ENCODE measurements around the gene SUPT5H. TPM values are rescaled to one million over a fixed set of nuclear protein-coding genes. Genes with fewer than 3 reads are reported as not detected.

SUPT5H gene
- total and polyA plus RNA-seq, 2 of the 13 experiments (the other 11 are each of a cell fraction or from before 2014, with no cell fraction given): 48.2 to 51.7 TPM

DNA sequence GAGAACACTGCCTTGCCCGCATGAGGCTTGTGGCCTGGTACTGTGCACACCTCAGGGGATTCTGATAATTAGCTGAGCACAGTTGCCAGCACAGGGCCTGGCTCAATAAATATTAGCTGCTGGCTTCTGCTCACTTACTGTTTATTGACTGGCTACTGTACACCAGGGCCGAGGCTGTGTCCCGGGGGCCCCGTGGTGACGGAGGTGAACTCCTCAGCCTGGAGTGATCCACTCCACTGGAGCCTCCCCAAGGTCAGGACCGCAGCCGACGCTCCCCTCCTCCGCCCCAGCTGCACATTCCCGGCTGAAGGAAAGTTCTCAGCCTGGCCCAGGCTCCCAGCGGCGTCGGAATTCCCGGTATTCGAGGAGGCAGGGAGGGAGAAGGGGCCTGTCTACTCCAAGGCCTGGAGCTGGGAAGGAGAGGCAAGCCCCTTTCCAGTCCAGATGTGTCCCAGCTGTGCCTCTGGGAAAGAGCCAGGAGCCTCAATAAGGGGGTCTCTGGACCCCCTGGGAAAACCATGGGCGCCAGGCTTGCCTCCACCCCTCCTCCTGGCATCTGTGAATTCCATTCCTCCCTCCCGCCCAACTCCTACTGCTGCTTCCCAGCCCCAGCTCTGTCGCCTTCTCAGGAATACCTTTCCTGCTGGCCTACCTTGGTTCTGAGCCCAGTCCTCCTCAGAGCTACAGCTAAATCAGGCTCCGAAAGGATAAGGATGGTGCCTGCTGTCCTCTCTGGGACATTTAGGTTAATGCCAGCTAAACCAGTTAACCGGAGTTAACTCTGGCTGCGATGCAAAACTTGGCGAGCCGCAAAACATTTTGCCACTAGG lies 16.9 kb upstream of the SUPT5H start (continued):
- TF ChIP-seq, protein P1, sequence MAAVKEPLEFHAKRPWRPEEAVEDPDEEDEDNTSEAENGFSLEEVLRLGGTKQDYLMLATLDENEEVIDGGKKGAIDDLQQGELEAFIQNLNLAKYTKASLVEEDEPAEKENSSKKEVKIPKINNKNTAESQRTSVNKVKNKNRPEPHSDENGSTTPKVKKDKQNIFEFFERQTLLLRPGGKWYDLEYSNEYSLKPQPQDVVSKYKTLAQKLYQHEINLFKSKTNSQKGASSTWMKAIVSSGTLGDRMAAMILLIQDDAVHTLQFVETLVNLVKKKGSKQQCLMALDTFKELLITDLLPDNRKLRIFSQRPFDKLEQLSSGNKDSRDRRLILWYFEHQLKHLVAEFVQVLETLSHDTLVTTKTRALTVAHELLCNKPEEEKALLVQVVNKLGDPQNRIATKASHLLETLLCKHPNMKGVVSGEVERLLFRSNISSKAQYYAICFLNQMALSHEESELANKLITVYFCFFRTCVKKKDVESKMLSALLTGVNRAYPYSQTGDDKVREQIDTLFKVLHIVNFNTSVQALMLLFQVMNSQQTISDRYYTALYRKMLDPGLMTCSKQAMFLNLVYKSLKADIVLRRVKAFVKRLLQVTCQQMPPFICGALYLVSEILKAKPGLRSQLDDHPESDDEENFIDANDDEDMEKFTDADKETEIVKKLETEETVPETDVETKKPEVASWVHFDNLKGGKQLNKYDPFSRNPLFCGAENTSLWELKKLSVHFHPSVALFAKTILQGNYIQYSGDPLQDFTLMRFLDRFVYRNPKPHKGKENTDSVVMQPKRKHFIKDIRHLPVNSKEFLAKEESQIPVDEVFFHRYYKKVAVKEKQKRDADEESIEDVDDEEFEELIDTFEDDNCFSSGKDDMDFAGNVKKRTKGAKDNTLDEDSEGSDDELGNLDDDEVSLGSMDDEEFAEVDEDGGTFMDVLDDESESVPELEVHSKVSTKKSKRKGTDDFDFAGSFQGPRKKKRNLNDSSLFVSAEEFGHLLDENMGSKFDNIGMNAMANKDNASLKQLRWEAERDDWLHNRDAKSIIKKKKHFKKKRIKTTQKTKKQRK (IDR thresholded peaks at IDR 0.05; ENCODE audit: low read length): no peak
- TF ChIP-seq PAWR (CRISPR knock-in tag; IDR thresholded peaks at IDR 0.05; ENCODE audit: borderline replicate concordance) (no peak), ZFP1 (CRISPR knock-in tag; IDR thresholded peaks at IDR 0.05) (no peak), ZNF260 (CRISPR knock-in tag; IDR thresholded peaks at IDR 0.05; ENCODE audit: borderline replicate concordance, low read depth) (no peak), NFE2 (CRISPR knock-in tag; IDR thresholded peaks at IDR 0.05) (no peak), KDM5A (IDR thresholded peaks at IDR 0.05; ENCODE audit: borderline replicate concordance, low read length) (no peak), SETDB1 (CRISPR knock-in tag; IDR thresholded peaks at IDR 0.05; ENCODE audit: borderline replicate concordance) (no peak), ADNP (CRISPR knock-in tag; IDR thresholded peaks at IDR 0.05) (no peak), U2AF1 (optimal IDR thresholded peaks at IDR 0.05; ENCODE audit: low read depth, low read length) (no peak), CHCHD3 (CRISPR knock-in tag; IDR thresholded peaks at IDR 0.05) (no peak), RCOR2 (CRISPR knock-in tag; IDR thresholded peaks at IDR 0.05) (no peak), DNMT1 (CRISPR knock-in tag; IDR thresholded peaks at IDR 0.05) (no peak), ZBTB3 (CRISPR knock-in tag; IDR thresholded peaks at IDR 0.05; ENCODE audit: borderline replicate concordance, low read depth) (no peak), ZNF207 (IDR thresholded peaks at IDR 0.05; ENCODE audit: borderline replicate concordance) (no peak)
- TF ChIP-seq, protein P2, sequence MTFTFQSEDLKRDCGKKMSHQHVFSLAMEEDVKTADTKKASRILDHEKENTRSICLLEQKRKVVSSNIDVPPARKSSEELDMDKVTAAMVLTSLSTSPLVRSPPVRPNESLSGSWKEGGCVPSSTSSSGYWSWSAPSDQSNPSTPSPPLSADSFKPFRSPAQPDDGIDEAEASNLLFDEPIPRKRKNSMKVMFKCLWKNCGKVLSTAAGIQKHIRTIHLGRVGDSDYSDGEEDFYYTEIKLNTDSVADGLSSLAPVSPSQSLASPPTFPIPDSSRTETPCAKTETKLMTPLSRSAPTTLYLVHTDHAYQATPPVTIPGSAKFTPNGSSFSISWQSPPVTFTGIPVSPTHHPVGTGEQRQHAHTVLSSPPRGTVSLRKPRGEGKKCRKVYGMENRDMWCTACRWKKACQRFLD (CRISPR knock-in tag; IDR thresholded peaks at IDR 0.05; ENCODE audit: borderline replicate concordance): no peak
- TF ChIP-seq, protein P3, sequence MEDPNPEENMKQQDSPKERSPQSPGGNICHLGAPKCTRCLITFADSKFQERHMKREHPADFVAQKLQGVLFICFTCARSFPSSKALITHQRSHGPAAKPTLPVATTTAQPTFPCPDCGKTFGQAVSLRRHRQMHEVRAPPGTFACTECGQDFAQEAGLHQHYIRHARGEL (CRISPR knock-in tag; IDR thresholded peaks at IDR 0.05): no peak
- TF ChIP-seq, protein P4, sequence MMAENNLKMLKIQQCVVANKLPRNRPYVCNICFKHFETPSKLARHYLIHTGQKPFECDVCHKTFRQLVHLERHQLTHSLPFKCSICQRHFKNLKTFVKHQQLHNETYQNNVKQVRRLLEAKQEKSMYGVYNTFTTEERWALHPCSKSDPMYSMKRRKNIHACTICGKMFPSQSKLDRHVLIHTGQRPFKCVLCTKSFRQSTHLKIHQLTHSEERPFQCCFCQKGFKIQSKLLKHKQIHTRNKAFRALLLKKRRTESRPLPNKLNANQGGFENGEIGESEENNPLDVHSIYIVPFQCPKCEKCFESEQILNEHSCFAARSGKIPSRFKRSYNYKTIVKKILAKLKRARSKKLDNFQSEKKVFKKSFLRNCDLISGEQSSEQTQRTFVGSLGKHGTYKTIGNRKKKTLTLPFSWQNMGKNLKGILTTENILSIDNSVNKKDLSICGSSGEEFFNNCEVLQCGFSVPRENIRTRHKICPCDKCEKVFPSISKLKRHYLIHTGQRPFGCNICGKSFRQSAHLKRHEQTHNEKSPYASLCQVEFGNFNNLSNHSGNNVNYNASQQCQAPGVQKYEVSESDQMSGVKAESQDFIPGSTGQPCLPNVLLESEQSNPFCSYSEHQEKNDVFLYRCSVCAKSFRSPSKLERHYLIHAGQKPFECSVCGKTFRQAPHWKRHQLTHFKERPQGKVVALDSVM (CRISPR knock-in tag; IDR thresholded peaks at IDR 0.05): peak; percentile 69; the same call in 1 of the 2 replicates
- TF ChIP-seq, protein P5, sequence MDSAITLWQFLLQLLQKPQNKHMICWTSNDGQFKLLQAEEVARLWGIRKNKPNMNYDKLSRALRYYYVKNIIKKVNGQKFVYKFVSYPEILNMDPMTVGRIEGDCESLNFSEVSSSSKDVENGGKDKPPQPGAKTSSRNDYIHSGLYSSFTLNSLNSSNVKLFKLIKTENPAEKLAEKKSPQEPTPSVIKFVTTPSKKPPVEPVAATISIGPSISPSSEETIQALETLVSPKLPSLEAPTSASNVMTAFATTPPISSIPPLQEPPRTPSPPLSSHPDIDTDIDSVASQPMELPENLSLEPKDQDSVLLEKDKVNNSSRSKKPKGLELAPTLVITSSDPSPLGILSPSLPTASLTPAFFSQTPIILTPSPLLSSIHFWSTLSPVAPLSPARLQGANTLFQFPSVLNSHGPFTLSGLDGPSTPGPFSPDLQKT (CRISPR knock-in tag; IDR thresholded peaks at IDR 0.05; ENCODE audit: borderline replicate concordance): no peak
